ENCODE data around the gene NFATC4.

The NFATC4 gene

DNA sequence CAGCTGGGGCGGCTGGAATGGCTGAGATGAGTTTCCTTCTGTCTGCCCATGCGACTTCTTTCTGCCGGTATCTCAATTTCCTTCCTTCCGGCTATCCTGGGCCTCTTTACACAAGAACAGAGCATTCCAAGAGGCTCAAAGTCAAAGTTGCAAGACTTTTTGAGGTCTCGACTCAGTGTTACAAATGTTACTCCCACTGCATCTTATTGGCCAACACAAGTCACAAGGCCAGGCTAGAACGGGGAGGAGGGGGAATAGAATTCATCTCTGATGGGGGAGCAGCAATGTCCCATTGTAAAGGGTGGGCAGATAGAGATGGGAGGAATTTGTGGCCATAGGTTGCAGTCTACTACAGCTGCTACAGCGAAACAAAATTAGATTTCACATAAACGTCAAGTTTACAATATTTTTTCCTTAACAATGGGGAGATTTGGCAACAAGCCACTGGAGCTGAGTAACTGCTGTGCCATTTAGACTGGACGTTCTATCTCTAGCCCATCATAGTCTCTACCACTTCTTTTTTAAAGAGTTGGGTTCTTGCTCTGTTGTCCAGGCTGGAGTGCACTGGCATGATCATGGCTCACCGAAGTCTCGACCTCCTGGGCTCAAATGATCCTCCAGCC is 21.4 kb downstream of the NFATC4 start:
- H2AFZ ChIP-seq (ENCODE audit: low read length, unreplicated experiment) = no peak overlapping the region
- no peak overlapping the region for H3K4me3 ChIP-seq (ENCODE audit: low read depth, low read length)
- no peak overlapping the region for H3K27ac ChIP-seq (ENCODE audit: low read depth, low read length)
- no peaks in the 10 kb centered on the region for H3K27me3 ChIP-seq (ENCODE audit: insufficient read depth, low read length)
- peaks cover 16% of the 10 kb centered on the region for H3K4me1 ChIP-seq (ENCODE audit: control insufficient read depth, insufficient read depth, low read length, unreplicated experiment)
- no peaks in the 10 kb centered on the region for H3K36me3 ChIP-seq (ENCODE audit: insufficient read depth, low read length)
- H3K79me2 ChIP-seq (ENCODE audit: control insufficient read depth, insufficient read depth, low read length, unreplicated experiment) = no peaks in the 10 kb centered on the region

DNA sequence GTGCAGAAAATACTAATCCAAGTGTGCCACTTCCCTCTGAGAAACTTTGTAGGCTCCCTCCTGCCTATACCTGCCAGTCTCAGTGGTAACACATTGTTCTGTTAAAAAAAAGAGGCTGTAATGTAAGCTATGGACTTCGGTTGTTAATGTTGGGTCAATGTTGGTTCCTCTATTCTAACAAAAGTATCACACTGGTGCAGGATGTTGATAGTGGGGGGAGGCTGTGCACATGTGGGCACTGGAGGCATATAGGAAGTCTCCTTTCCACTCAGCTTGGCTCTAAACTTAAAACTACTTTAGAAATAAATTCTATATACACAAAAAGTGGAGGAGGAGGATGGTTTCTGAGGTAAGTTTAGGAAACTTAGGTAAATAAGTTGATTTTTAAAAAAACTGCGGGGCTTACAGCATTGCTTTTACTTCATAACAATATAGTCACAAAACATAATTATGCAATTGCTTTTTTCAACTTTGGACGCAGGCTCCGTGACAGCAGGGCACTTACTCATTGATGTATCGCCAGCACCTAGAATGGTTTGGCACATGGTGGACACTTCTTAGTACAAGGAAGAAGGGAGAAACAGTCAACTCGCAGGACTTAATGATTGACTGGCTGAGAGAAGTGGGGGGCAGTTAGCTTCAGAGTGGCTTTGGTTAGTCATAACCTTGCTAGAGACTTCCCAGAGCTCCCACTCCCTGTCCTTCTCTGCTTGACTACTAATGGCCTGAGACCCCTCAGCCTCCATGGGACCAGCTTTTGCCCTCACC is 22.9 kb downstream of the NFATC4 start:
- no peak overlapping the region for H2AFZ ChIP-seq (ENCODE audit: low read length, unreplicated experiment)
- no peak overlapping the region for H3K27ac ChIP-seq (ENCODE audit: low read depth, low read length)
- no peak overlapping the region for H3K4me3 ChIP-seq (ENCODE audit: low read depth, low read length)
- no peaks in the 10 kb centered on the region for H3K36me3 ChIP-seq (ENCODE audit: insufficient read depth, low read length)
- peaks cover 16% of the 10 kb centered on the region for H3K4me1 ChIP-seq (ENCODE audit: control insufficient read depth, insufficient read depth, low read length, unreplicated experiment)
- H3K27me3 ChIP-seq (ENCODE audit: insufficient read depth, low read length) = no peaks in the 10 kb centered on the region
- H3K79me2 ChIP-seq (ENCODE audit: control insufficient read depth, insufficient read depth, low read length, unreplicated experiment) = no peaks in the 10 kb centered on the region

DNA sequence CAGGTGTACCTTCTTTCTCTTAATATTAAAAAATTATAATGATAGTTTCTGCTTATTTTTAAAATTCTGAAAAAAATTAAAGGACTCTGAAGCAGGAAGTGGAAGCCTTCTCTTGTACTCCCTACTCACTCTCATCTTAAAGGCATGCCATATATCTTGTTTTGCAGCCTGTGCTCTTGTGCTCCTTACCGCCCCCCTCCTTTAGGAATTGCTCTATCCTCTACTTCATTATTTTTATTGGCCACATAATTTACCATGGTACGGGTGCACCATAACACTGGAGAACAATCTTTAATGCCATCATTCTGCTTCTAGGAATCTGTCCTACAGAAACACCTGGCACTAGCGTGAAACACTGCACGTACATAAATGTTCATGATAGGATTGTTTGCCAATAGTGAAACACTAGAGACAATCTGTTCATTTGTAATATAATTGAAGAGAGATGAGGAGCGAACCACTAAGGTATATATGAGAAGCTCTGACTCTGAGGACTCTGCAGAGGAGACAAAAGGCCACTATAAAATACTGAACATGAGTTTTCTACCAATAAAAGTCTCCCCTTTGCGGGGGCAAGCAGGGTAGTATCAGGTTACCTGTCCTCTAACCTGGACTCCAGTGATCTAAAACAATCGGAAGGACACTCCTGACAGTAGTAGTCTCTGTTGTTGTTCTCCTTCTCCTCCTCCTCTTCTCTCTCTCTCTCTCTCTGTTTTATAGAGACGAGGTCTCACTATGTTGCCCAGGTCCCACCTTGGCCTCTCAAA is 24.5 kb downstream of the NFATC4 start:
- no peaks in the 10 kb centered on the region for H3K36me3 ChIP-seq (ENCODE audit: insufficient read depth, low read length)
- no peaks in the 10 kb centered on the region for H3K79me2 ChIP-seq (ENCODE audit: control insufficient read depth, insufficient read depth, low read length, unreplicated experiment)
- H3K4me3 ChIP-seq (ENCODE audit: low read depth, low read length) = peak overlapping the region; percentile 12; the same call in 1 of the 2 replicates
- peak overlapping the region; percentile 63 for H3K27ac ChIP-seq (ENCODE audit: low read depth, low read length)
- H2AFZ ChIP-seq (ENCODE audit: low read length, unreplicated experiment) = peak overlapping the region; percentile 85
- H3K4me1 ChIP-seq (ENCODE audit: control insufficient read depth, insufficient read depth, low read length, unreplicated experiment) = peaks cover 16% of the 10 kb centered on the region
- H3K27me3 ChIP-seq (ENCODE audit: insufficient read depth, low read length) = no peaks in the 10 kb centered on the region

DNA sequence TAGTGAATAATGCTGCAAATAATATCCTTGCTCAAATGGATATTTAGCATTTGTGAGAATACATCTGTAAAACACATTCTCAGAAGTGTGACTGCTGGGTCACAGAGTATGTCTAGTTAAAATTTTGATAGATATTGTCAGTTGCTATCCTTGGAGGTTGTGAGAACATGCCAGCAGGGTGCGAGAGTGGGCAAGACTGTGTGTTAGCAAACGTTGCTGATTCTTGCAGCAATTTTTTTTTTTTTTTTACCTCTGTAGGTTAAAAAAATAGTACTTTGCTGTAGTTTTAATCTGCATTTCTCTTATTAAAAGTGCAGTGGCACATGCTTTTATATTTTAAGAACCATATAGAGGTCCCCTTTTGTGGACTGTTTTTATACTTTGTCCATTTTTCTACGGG is 26.3 kb downstream of the NFATC4 start:
- Histone ChIP-seq H3K4me1 (ENCODE audit: control insufficient read depth, insufficient read depth, low read length, unreplicated experiment) (peaks cover 11% of the 10 kb centered on the region), H3K4me3 (ENCODE audit: low read depth, low read length) (no peak overlapping the region), H3K79me2 (ENCODE audit: control insufficient read depth, insufficient read depth, low read length, unreplicated experiment) (no peaks in the 10 kb centered on the region), H2AFZ (ENCODE audit: low read length, unreplicated experiment) (no peak overlapping the region), H3K27me3 (ENCODE audit: insufficient read depth, low read length) (no peaks in the 10 kb centered on the region), H3K36me3 (ENCODE audit: insufficient read depth, low read length) (no peaks in the 10 kb centered on the region), H3K27ac (ENCODE audit: low read depth, low read length) (no peak overlapping the region)

DNA sequence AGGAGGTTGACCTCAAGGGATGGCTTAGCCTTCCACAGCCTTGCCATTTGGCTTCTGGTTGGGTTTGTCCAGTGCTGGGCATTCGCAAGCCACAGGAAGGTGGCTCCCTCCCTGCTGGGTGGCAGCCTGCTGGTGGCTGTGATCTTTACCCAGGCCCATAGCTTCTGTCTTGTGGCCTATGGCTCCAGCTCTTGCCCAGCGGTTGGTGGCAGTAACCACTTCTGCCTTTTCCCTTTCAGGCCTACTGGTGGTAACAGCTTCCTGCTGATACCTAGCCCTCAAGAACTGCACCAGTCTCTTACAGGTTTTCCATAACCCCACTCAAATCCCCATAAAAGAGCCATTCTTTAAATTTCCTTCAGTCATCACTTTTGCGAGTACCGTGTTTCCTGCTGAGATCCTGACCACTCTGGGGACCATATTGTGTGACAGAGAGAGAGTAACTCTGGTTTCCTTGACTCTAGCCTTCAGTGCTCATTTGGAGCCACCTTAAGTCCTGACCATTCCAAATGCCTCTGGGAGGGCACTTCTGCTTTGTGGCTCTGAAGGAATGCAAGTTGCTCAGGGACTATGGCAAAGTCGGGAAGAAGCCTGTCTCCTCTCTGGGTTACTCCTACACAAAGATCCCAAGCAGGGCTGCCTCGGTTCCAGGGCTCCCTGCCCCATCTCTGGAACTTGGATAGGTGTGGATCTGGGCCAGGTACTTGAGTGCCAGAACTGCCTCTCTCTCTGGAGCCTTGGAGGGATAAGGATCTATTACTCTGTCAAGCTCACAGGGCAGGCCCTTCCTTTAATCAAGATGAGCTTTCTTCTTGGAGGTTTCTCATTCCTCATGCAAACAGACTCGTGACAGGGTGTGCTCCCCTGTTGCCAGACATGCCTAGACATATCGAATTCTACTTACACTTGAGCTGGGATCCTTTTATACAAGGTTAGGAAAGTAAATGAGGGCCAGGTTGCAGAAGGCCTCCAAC is 27.9 kb downstream of the NFATC4 start:
- Histone ChIP-seq H3K4me3 (ENCODE audit: low read depth, low read length) (no peak overlapping the region), H2AFZ (ENCODE audit: low read length, unreplicated experiment) (no peak overlapping the region), H3K27me3 (ENCODE audit: insufficient read depth, low read length) (no peaks in the 10 kb centered on the region), H3K79me2 (ENCODE audit: control insufficient read depth, insufficient read depth, low read length, unreplicated experiment) (no peaks in the 10 kb centered on the region), H3K4me1 (ENCODE audit: control insufficient read depth, insufficient read depth, low read length, unreplicated experiment) (peaks cover 16% of the 10 kb centered on the region), H3K36me3 (ENCODE audit: insufficient read depth, low read length) (no peaks in the 10 kb centered on the region), H3K27ac (ENCODE audit: low read depth, low read length) (no peak overlapping the region)

DNA sequence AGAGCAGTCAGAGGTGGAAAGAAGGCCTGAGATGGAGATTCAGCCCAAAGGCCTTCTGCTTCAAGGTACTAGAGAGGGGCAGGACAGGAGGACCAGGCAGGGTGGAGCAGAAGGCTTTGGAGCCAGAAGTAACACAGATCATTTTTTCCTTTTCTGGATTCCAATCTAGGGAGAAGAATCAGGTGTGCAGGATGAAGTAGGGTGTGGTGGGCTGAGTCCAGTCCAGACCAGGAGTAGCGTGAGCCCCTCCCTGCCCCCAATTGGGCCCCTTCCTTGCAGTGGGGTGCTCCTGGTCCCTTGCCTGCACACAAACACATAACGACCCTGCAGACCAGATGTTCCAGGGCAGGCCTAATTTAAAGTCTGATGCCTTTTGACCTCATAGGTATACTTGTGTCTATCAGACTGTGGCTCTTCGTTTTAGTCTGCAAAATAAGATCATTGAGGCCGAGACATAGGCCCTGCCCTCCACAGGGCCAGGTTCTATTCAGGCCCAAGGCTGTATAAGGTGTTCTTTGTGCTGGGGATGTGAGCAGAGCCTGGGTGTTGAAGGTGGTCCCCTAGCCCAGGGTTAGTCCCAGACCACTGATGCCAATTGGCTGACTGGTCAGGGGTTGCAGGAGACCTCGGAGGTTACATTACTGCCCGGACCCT is 29.8 kb downstream of the NFATC4 start:
- Histone ChIP-seq H2AFZ (ENCODE audit: low read length, unreplicated experiment) (no peak overlapping the region), H3K4me3 (ENCODE audit: low read depth, low read length) (no peak overlapping the region), H3K4me1 (ENCODE audit: control insufficient read depth, insufficient read depth, low read length, unreplicated experiment) (peaks cover 8% of the 10 kb centered on the region), H3K36me3 (ENCODE audit: insufficient read depth, low read length) (no peaks in the 10 kb centered on the region), H3K27me3 (ENCODE audit: insufficient read depth, low read length) (no peaks in the 10 kb centered on the region), H3K27ac (ENCODE audit: low read depth, low read length) (no peak overlapping the region), H3K79me2 (ENCODE audit: control insufficient read depth, insufficient read depth, low read length, unreplicated experiment) (no peaks in the 10 kb centered on the region)

DNA sequence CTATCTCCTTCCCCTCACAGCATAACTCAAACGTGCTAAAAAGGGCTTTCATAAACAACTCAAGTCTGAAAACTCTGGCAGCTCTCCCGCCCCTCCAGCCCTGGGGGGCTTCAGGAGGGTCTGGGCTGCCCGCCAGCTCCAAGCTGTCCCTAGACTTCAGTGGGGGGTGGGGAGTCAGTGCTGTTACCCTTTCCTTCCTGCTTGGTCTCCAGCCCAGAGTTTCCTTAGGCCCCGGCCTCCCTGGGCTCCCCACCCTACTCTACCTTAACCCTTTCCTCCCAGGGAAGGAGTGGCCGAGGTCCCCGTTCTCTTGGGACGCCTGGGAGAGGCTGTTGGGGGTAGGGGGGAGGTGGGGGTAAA is 30.3 kb downstream of the NFATC4 start:
- H3K4me3 ChIP-seq (ENCODE audit: low read depth, low read length) = no peak overlapping the region

DNA sequence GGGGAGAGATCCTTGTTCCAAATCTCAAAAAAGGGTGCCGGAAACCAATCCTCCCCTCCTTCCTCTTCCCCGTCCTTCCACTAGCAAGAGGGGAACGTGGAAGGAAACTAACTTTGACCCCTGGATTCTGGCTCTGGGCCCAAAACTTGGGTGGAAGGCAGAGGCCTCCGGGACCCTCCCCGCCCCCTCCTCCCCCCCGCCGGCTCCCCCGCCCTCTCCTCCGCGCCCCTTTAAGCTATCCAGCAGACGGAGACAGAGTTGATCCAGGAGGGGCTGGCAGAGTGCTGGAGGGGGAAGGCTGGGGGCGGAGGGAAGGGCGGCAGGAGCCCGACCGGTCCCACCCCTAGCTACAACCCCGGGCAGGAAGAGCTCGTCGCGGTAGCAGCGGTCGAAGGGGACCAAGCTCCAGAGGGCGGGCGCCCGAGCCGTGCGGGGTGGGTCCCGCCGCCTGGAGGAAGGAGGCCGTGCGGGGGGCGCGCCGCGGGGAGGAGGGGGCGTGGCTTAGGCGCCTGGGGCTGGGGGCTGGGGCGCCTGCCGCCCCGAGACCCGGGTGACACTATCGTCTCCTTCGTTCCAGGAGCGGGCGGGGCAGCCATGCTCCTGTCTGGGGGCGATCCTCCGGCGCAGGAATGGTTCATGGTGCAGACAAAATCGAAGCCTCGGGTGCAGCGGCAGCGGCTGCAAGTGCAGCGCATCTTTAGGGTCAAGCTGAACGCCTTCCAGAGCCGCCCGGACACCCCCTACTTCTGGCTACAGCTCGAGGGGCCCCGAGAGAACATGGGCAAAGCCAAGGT is 30.9 kb downstream of the NFATC4 start, which contains the start of gene NYNRIN:
Gene NYNRIN, plus strand, starts transcription at position 351 of the 794 bp plus-strand sequence. Its CDS starts 244 bp downstream, at position 595.
- Histone ChIP-seq H3K79me2 (ENCODE audit: control insufficient read depth, insufficient read depth, low read length, unreplicated experiment) (no peaks in the 10 kb centered on the region), H3K27ac (ENCODE audit: low read depth, low read length) (no peak within 1 kb of the TSS), H3K36me3 (ENCODE audit: insufficient read depth, low read length) (no peaks in the 10 kb centered on the region), H3K4me3 (ENCODE audit: low read depth, low read length) (peak within 1 kb of the TSS; percentile 90), H2AFZ (ENCODE audit: low read length, unreplicated experiment) (peak within 1 kb of the TSS; percentile 74), H3K4me1 (ENCODE audit: control insufficient read depth, insufficient read depth, low read length, unreplicated experiment) (peaks cover 17% of the 10 kb centered on the region), H3K27me3 (ENCODE audit: insufficient read depth, low read length) (no peaks in the 10 kb centered on the region)

More for the DNA sequence above, 30.3 kb downstream of the NFATC4 start:
- H3K27me3 ChIP-seq (ENCODE audit: insufficient read depth, low read length) = no peaks in the 10 kb centered on the region
- H2AFZ ChIP-seq (ENCODE audit: low read length, unreplicated experiment) = no peak overlapping the region
- H3K36me3 ChIP-seq (ENCODE audit: insufficient read depth, low read length) = no peaks in the 10 kb centered on the region
- H3K79me2 ChIP-seq (ENCODE audit: control insufficient read depth, insufficient read depth, low read length, unreplicated experiment) = no peaks in the 10 kb centered on the region
- H3K27ac ChIP-seq (ENCODE audit: low read depth, low read length) = no peak overlapping the region
- peaks cover 11% of the 10 kb centered on the region for H3K4me1 ChIP-seq (ENCODE audit: control insufficient read depth, insufficient read depth, low read length, unreplicated experiment)

DNA sequence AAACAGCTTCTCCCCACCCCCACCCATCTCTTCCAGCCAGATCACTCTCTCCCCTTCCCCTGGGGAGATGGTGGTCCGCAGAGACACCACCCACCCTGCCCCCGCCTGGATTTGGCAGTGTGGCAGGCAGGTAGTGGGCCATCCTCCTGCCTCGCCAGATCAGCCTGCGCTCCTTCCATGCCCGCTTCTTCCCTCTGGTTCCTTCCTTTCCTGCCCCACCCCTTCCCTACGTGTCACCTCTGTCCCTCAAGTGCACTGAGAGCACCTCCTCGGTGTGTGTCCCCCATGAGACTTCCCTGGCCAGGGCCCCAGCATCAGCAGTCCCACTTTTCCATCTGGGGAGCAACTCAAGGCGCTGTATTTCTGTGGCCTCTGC is 31.5 kb downstream of the NFATC4 start:
- Histone ChIP-seq H3K36me3 (ENCODE audit: insufficient read depth, low read length) (no peaks in the 10 kb centered on the region), H3K4me1 (ENCODE audit: control insufficient read depth, insufficient read depth, low read length, unreplicated experiment) (peaks cover 20% of the 10 kb centered on the region), H3K4me3 (ENCODE audit: low read depth, low read length) (peak overlapping the region; percentile 90), H3K79me2 (ENCODE audit: control insufficient read depth, insufficient read depth, low read length, unreplicated experiment) (no peaks in the 10 kb centered on the region), H2AFZ (ENCODE audit: low read length, unreplicated experiment) (peak overlapping the region; percentile 74), H3K27ac (ENCODE audit: low read depth, low read length) (no peak overlapping the region), H3K27me3 (ENCODE audit: insufficient read depth, low read length) (no peaks in the 10 kb centered on the region)
